GM19351 (cell line): Measurements from ENCODE around the gene PLSCR3.
"Not testable (repeated sequence)": the region's sequence is repeated elsewhere in the genome, so short reads cannot be mapped to it uniquely, and the experiment has no call there.

Source experiments
- ATAC-seq: cut with Tn5 transposase; IDR thresholded peaks from one replicate; pipeline ENCODE4 v1.9.1; 2021; ENCODE audit warnings: mild to moderate bottlenecking, moderate library complexity; ENCODE audit not compliant: unreplicated experiment

The PLSCR3 gene

DNA sequence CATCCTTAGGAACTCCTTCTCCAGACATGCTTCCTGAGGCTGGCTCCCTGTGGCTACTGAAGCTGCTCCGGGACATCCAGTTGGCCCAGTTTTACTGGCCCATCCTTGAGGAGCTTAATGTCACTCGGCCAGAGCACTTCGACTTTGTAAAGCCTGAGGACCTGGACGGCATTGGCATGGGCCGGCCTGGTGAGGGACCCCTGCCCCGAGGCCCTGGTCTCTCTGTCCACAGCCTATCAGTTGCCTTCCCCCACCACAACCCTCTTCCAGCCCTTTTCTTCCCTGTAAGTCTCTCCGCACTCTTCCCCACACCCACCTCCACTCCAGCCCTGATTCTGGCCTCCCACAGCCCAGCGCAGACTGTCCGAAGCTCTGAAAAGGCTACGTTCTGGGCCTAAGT, 11.4 kb downstream of the PLSCR3 start:
- no peak for ATAC-seq

DNA sequence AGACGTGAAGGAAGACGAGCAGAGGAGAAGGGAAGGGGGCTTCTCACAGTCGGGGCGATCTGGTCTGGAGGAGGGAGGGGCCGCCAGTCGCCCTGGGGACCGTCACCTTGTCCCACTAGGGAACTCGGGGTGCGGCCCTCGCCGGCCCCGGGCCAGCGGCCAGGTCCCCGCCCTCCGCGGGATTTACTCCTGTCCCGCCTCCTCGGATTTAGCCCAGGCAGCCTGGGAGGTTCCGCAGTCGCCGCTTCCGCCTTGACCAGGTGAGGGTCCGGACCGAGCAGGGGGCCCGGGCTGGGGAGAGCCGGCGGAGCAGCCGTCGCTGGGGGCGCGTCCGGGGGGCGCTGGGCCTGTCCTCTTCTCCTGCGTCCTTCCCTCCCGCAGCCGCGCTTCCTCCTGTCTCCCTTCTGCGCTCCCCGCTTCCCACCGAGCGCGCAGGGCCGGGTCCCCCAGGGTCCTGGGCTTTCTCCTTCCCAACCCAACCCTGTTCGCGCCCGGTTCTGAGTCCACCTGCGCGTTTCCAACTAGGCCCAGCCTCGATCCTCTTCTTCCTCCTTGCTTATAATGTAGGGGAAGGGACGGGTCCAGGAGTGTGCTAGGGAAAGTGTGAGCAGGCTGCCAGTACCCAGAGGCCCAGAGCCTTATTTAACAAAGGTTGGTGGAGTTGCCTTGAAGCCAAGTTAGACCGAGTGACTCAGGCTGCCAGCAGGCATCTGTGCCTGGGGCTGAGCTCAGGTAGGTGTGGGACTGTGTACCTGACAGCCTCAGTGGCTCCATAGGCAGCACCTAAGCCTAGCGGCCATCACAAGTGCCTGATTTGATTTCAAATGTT, 13.3 kb downstream of the PLSCR3 start, which contains the start of gene TNK1:
TNK1 (plus strand) TSS at position 235 of the 829 bp plus-strand sequence. CDS start 1,838 bp downstream, outside the sequence.
- ATAC-seq: no peak

DNA sequence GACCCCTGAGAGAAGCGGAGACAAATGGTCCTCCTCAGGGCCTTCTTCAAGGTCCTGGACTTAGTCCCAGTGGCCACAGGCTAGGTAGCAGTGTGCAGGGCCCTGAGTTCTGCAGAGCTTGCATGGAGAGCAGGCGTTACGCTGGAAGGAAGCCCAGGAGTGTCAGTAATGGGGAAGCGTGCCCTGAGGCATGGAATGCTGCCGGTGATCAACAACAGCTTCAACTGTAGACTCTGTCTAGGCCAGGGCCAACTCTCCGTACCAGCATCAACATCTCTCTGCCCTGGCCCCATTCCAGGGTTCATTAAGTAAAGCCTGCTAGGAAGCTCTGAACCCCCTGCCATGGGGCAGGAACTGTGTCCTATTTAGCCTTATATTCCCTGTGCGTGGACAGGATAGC, 14.0 kb downstream of the PLSCR3 start:
- ATAC-seq: no peak

DNA sequence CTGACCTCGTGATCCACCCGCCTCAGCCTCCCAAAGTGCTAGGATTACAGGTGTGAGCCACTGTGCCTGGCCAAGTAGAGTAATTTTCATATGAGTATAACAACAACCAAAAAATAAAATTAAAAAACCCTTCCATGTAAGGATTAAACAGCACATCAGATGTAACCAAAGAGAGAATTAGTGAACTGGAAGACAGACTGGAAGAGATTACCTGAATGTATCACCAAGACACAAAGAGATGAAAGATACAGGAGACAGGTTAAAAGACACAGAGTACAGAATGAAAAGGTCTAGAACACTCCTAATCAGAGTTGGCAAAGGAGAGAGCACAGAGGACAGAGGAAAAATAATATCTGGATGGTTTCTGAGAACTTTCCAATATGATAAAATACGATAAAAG, 15.2 kb downstream of the PLSCR3 start:
- no peak for ATAC-seq

DNA sequence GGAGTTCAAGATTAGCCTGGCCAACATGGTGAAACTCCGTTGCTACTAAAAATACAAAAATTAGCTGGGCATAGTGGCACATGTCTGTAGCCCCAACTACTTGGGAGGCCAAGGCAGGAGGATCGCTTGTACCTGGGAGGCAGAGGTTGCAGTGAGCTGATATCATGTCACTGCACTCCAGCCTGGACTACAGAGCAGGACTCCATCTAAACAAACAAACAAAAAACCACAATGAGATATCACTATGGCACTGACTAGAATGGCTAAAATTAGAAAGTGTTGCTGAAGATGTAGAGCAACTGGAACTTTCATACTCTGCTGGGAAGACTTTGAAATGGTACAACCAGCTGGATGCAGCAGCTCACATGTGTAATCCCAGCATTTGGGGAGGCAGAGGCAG, 20.0 kb downstream of the PLSCR3 start:
- ATAC-seq: no peak

DNA sequence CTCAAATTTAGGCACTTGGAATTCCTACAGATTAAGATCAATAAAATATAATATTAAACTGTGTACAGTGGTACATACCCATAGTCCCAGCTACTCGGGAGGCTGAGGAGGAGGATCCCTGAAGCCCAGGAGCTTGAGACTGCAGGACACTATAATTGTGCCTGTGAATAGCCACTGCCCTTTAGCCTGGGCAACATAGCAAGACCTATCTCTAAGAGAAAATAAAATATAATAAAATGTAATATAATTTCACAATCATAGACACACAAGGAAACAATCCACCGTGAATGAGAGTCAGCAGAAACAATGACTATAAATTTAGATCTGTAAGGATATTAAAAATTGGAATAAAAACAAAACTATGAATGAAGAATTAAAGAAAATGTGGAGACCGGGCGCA, 23.5 kb downstream of the PLSCR3 start:
- ATAC-seq: no peak

DNA sequence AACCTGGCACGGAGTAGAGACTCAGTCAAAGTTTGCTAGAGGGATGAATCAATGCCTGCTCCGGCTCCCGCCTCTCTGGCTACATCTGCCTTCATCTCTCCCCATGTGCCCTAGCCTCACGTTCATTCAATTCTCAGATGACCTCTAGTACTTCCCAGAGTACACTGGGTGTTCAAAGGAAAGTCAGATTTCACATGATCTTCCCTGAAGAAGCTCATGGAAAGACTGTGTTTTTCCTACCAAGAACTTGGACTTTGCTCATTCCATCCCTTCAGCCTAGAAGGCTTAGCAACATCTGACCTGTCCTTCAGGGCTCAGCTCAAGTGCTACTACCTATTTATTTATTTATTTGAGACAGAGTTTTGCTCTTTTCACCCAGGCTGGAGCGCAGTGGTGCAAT, 24.5 kb downstream of the PLSCR3 start:
- ATAC-seq: no peak

DNA sequence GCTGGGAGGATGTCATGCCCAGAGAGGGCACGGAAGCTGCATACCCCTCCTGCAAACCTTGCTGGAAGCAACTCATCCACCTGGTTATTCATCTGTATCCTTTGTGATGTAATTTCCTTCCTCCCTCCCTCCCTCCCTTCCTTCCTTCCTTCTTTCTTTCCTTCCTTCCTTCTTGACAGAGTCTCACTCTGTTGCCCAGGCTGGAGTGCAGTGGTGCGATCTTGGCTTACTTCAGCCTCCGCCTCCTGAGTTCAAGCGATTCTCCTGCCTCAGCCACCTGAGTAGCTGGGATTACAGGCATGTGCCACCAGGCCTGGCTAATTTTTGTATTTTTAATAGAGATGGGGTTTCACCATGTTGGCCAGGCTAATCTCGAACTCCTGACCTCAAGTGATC, 25.7 kb downstream of the PLSCR3 start:
- not testable (repeated sequence) for ATAC-seq

DNA sequence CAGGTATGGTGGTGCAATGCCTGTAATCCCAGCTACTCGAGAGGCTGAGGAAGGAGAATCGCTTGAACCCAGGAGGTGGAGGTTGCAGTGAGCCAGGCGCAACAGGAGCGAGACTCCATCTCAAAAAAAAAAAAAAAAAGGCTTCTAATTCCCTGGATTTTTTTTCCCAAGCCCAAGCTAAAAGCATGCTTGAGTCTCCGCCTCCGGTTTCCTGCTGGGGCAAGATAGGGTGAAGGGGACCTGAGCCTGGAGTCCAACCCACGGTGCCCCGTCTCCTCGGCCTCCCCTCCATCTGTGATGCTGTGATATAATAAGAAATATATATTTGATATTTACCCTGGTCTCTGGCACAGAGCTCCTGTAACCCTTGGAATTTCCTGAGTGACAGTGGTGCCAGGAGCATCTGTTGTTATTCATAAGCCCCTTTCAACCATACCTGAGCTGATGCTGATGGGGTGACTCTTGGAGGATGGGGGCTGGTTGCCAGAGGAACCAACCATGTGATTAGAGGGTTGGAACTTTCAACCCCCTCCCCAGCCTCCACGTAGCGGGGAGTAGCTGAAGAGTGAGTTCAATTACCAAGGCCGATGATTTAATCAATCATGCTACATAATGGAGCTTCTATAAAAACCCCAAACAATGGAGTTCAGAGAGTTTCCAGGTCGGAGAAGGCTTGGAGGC, 26.3 kb downstream of the PLSCR3 start:
- ATAC-seq: no peak

DNA sequence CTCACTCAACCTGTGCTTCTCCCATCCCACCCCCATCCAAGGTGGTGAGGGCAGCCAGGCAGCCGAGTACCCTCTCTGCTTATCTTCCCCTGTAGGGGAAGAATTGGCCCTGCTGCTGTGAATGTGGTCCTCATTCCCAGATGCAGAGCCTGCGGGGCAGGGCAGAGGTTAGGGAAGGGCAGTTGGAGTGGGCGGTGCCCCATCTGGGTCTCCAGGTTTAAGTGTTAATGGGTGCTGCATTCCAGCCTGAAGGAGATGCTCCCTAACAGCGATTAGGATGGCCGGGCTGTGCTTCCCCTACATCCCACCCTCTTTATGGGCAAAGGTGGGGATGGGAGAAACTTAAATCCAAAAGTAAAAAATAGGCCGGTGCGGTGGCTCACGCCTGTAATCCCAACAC, 27.2 kb downstream of the PLSCR3 start:
- no peak for ATAC-seq

DNA sequence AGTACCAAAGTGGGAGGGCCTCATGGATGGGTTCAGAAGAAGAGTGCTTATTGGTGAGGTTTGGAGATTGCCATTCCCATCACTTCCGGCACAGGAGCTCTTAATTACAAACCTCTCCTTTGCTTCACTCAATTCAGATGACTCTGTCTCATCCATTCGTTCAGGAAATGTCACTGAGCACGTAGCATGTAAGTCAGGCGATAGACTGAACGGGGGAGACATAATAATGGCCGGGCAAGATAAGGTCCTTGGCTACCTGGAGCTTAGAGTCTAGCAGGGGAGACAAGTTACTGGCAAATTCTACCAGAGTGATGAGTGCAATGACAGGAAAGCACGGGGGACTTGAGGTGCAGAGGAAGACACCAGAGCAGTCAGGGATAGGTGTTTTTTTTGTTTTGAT, 28.4 kb downstream of the PLSCR3 start:
- ATAC-seq: not testable (repeated sequence)

DNA sequence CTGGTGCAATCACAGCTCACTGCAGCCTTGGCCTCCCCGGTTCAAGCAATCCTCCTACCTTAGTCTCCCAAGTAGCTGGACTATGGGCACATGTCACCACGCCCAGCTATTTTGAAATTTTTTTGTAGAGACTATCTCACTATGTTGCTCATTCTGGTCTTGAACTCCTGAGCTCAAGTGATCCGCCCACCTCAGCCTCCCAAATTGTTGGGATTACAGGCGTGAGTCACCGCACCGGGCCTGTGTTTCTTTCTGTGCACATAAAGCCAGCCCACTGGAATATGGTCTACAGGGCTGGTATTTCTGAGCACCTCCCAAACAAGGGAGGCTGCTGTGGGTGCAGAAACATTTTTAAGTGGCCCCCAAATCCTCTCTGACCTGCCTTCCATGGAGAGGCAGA, 31.0 kb downstream of the PLSCR3 start:
- no peak for ATAC-seq

DNA sequence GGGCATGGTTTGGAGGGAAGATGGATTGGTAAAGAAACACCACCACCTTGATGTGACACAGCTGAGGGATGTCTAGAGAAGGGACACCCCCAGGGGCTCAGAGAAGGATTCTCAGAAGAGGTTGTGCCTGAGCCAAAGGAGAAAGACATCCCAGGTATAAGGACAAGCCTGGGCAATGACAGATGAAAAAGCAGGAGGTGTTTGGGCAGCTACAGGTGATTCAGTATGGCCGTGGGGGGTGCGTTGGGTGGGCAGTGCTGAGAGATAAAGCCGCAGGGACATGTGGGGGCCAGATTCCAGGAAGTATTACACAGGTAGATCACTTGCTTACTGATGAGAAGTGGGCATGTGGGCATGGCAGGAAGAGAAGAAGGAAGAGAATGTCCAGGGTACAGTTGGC, 32.4 kb downstream of the PLSCR3 start:
- no peak for ATAC-seq

DNA sequence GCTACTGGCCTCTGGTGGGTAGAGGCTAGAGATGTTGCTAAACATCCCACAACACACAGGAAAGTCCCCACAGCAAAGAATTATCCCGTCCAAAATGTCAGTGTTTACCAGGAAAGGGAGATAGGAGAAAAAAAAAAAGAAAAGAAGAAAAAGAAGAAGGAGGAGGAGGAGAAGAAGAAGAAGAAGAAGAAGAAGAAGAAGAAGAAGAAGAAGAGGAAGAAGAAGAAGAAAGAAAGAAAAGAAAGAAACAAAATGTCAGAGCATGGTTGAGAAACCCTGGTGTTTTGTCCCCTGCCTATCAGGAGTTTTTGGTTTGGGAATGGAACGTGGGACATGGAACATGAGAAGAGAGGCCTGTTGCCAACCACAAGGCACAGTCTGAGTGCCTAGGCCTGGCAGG, 36.9 kb downstream of the PLSCR3 start:
- ATAC-seq: no peak

DNA sequence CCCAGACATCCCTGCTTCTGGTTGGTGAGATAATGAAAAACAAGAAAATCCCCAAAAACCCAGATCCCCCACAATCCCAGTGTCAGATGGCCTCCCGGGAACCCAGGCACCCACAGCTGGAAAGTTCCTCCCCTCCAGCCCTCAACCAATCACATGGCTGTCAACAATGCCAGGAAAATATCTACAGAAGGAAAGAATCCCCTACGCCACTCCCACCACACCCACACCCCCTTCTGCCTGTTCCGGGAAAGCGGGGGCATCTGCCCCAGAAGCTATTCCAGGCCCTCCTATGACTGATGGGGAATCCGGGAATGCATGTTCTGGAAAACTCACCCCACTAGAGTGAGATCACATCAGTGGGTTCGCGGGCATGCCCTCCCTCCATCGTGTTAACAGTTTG, 37.6 kb downstream of the PLSCR3 start:
- ATAC-seq: no peak

DNA sequence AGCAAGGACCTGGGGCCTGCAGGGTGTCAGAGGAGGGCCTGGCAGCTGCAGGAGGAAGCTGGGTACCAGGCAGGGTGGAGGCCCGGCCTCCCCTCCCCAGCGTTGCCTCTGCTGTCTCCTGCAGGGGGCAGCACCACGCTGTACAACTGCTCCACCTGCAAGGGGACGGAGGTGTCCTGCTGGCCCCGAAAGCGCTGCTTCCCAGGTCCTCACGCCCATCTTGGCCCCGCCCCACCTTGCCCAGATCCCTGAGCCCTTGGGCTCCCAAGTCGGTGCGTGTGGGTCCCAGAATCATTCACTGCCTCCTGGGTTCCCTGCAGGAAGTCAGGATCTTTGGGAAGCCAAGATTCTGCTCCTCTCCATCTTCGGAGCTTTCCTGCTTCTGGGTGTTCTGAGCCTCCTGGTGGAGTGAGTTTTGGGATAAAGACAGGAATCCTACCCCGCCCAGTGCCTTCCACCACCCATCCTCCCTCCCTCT, 38.2 kb downstream of the PLSCR3 start:
- no peak for ATAC-seq

DNA sequence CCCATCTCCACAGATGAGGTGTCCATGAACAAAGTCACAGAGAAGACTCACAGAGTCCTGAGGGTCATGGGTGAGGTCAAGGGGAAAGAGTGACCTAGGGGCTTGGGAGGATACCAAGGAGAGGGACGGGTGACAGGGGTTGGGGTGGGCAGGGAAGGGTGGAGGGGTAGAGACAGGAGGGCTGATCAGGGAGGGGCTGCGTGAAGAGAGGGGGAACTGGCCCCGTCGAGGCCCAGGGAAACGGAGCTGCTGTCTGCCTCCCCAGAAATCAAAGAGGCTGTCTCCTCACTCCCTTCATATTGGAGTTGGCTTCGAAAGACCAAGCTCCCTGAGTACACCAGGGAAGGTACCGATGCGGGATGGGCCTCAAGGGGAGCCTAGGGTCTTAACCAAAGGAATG, 38.8 kb downstream of the PLSCR3 start:
- ATAC-seq: no peak

DNA sequence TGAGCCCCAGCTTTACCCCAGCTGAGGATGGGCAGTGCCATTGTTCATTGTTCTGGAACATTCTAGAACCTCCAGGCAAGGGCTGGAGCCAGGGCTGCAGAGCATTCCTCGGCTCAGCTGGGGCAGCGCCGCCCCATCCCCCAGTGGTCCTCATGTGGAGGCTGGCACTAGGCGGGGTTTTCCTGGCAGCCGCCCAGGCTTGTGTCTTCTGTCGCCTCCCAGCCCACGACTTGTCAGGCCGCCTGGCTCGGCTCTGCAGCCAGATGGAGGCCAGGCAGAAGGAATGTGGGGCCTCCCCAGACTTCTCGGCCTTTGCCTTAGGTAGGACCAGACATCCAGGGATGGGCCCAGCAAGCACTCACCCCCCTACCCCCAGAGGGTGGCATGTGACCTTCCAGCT, 39.3 kb downstream of the PLSCR3 start, which contains the start of gene TMEM95:
TMEM95 (plus strand) TSS at position 104 of the 400 bp plus-strand sequence; CDS start at position 153, 49 bp downstream.
- ATAC-seq: no peak

DNA sequence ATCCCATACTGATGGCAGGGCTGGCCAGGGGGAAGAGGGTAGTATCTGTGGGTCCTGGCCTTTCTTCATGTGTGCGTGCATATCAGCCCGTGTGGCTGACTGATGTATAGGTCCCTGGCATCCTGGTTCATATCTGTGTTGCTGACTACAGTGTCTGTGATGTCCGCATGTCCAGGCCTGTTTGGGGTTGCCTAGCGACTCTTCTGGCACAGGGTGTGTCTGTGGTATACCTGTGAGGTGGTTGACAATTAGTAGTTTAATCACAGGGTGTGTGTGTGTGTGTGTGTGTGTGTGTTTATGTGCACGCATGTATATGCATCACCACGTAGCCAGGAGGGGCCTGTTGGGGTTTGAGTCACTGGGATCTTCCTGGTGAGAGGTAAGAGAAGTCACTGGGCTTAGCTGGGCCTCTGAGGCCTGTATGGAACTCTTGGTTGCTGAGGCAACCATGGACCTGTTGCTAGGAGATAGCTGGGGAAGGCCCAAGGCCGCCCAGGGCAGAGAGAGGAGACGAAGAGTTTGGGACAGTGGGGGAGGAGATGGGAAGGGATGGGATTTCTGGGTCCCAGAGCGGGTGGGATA, 40.0 kb downstream of the PLSCR3 start:
- ATAC-seq: no peak

DNA sequence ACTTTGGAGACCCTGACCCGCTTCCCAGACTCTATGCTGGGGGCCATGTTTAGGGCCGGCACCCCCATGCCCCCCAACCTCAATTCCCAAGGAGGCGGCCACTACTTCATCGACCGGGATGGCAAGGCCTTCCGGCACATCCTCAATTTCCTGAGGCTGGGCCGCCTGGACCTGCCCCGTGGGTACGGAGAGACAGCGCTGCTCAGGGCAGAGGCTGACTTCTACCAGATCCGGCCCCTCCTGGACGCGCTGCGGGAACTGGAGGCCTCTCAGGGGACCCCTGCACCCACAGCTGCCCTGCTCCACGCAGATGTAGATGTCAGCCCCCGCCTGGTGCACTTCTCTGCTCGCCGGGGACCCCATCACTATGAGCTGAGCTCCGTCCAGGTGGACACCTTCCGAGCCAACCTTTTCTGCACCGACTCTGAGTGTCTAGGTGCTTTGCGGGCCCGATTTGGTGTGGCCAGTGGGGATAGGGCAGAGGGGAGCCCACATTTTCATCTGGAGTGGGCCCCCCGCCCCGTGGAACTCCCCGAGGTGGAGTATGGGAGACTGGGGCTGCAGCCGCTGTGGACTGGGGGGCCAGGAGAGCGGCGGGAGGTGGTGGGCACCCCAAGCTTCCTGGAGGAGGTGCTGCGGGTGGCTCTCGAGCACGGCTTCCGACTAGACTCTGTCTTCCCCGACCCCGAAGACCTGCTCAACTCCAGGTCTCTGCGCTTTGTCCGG, 41.3 kb downstream of the PLSCR3 start:
- ATAC-seq: no peak

DNA sequence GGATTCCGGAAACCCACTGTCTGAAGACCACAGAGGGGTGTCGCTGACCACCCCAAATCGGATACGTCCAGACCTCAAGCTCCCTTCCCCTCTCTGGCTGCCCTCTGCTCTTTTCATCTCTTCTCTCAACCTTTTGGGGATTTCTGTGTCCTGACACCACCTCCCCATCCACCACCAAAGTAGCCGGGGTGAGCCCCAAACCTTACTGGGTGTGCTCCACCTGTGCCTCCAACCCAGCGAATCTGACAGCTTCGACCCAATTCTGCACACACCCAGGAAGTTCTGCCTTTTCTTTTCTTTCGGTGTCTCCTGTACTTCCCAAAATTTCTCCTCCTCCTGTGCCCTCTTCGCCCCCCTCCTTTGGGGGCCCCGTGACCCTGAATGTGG, 41.8 kb downstream of the PLSCR3 start:
- ATAC-seq: peak; percentile 6
